ENCODE measurements around the gene SPTBN2.

SPTBN2 gene

GRCh38 chr11:66707486-66707885 is 21.5 kb downstream of the SPTBN2 start:
- CTCF ChIA-PET = interaction anchor here (1.3 kb wide), 1 partner anchor 127 kb away, joined by 3 read pairs; no protein-coding TSS in a partner anchor

GRCh38 chr11:66706989-66707388 is 22.0 kb downstream of the SPTBN2 start:
- H3K27ac ChIP-seq = peak overlapping the region; percentile 84
- no peak for DNase-seq (ENCODE audit: low spot score)
- ChIA-PET CTCF (interaction anchor here (1.3 kb wide), 1 partner anchor 128 kb away, joined by 3 read pairs; no protein-coding TSS in a partner anchor), POLR2A (ENCODE audit: low non-redundant PET) (no interaction called here)
- TF ChIP-seq CTCF (conservative IDR thresholded peaks at IDR 0.05; ENCODE audit: low read depth) = no peak

More at GRCh38 chr11:66707486-66707885, 21.5 kb downstream of the SPTBN2 start:
- DNase-seq (ENCODE audit: low spot score) = no peak
- no peak for TF ChIP-seq CTCF (conservative IDR thresholded peaks at IDR 0.05; ENCODE audit: low read depth)
- peak overlapping the region; percentile 84 for H3K27ac ChIP-seq
- POLR2A ChIA-PET (ENCODE audit: low non-redundant PET) = no interaction called here

- DNase-seq (ENCODE audit: low spot score) = no peak
- peak overlapping the region; percentile 48 for H3K27ac ChIP-seq
- no peak for TF ChIP-seq CTCF (conservative IDR thresholded peaks at IDR 0.05; ENCODE audit: low read depth)
- POLR2A ChIA-PET (ENCODE audit: low non-redundant PET) = interaction anchor here (0.6 kb wide), 1 partner anchor 15 kb away, joined by 3 read pairs; no protein-coding TSS in a partner anchor
- CTCF ChIA-PET = no interaction called here
These were observed 23.3 kb downstream of the SPTBN2 start for GRCh38 chr11:66705587-66706335.

- peak overlapping the region; percentile 48 for H3K27ac ChIP-seq
- ChIA-PET CTCF (interaction anchor here (0.7 kb wide), 1 partner anchor 14 kb away, joined by 4 read pairs; no protein-coding TSS in a partner anchor), POLR2A (ENCODE audit: low non-redundant PET) (interaction anchor here (0.6 kb wide), 1 partner anchor 16 kb away, joined by 3 read pairs; no protein-coding TSS in a partner anchor)
- DNase-seq (ENCODE audit: low spot score) = no peak
- no peak for TF ChIP-seq CTCF (conservative IDR thresholded peaks at IDR 0.05; ENCODE audit: low read depth)
These were observed 24.2 kb downstream of the SPTBN2 start for GRCh38 chr11:66704659-66705360.

- ChIA-PET CTCF (no interaction called here), POLR2A (ENCODE audit: low non-redundant PET) (no interaction called here)
- H3K27ac ChIP-seq = no peak overlapping the region
- no peak for TF ChIP-seq CTCF (conservative IDR thresholded peaks at IDR 0.05; ENCODE audit: low read depth)
- DNase-seq (ENCODE audit: low spot score) = no peak
These were observed 27.4 kb downstream of the SPTBN2 start for GRCh38 chr11:66701432-66702240.

GRCh38 chr11:66700742-66701141 is 28.3 kb downstream of the SPTBN2 start:
- TF ChIP-seq CTCF (conservative IDR thresholded peaks at IDR 0.05; ENCODE audit: low read depth) = no peak
- ChIA-PET CTCF (no interaction called here), POLR2A (ENCODE audit: low non-redundant PET) (no interaction called here)
- no peak for DNase-seq (ENCODE audit: low spot score)
- no peak overlapping the region for H3K27ac ChIP-seq
